GM18511 (cell line): ENCODE results near the gene TNRC6B.
A peak's percentile ranks its signal among the peaks of the same experiment; 100 is the strongest.
"Not testable (repeated sequence)": the region's sequence is repeated elsewhere in the genome, so short reads cannot be mapped to it uniquely, and the experiment has no call there.

Experiments
- ATAC-seq: cut with Tn5 transposase; IDR thresholded peaks from one replicate; pipeline ENCODE4 v1.9.1; 2021; ENCODE audit warnings: mild to moderate bottlenecking, moderate library complexity; ENCODE audit not compliant: unreplicated experiment

The TNRC6B gene

GRCh38 chr22:40177738-40178416 is at the start of gene TNRC6B:
TSS of gene TNRC6B (plus strand) at chr22:40177925. CDS start at chr22:40178136, 211 bp downstream.
- peak; percentile 92 for ATAC-seq

- ATAC-seq = no peak
Measured at GRCh38 chr22:40128989-40129388, 48.7 kb upstream of the TNRC6B start.

GRCh38 chr22:40137132-40137531 is 40.6 kb upstream of the TNRC6B start:
- no peak for ATAC-seq

GRCh38 chr22:40138866-40139265 is 38.9 kb upstream of the TNRC6B start:
- no peak for ATAC-seq

GRCh38 chr22:40147388-40148176 is 30.1 kb upstream of the TNRC6B start:
- ATAC-seq = no peak

- no peak for ATAC-seq
Measured at GRCh38 chr22:40153192-40153591, 24.5 kb upstream of the TNRC6B start.

- no peak for ATAC-seq
Measured at GRCh38 chr22:40153705-40154104, 24.0 kb upstream of the TNRC6B start.

GRCh38 chr22:40156001-40156516 is 21.7 kb upstream of the TNRC6B start:
- no peak for ATAC-seq

GRCh38 chr22:40156682-40157081 is 21.0 kb upstream of the TNRC6B start:
- ATAC-seq = not testable (repeated sequence)

GRCh38 chr22:40157330-40157945 is 20.3 kb upstream of the TNRC6B start:
- no peak for ATAC-seq

GRCh38 chr22:40161194-40161593 is 16.5 kb upstream of the TNRC6B start:
- no peak for ATAC-seq

- not testable (repeated sequence) for ATAC-seq
Measured at GRCh38 chr22:40165537-40165936, 12.2 kb upstream of the TNRC6B start.

- ATAC-seq = no peak
Measured at GRCh38 chr22:40175611-40176244, 2.0 kb upstream of the TNRC6B start.

GRCh38 chr22:40176921-40177737 is 596 bp upstream of the TNRC6B start:
- ATAC-seq = no peak

- ATAC-seq = no peak
Measured at GRCh38 chr22:40178417-40179409, 988 bp downstream of the TNRC6B start.

GRCh38 chr22:40179526-40179925 is 1.8 kb downstream of the TNRC6B start:
- no peak for ATAC-seq

GRCh38 chr22:40180403-40180802 is 2.7 kb downstream of the TNRC6B start:
- no peak for ATAC-seq

GRCh38 chr22:40181323-40181722 is 3.6 kb downstream of the TNRC6B start:
- no peak for ATAC-seq

- ATAC-seq = no peak
Measured at GRCh38 chr22:40182231-40182835, 4.6 kb downstream of the TNRC6B start.
